ENCODE data around the gene RBM19.

RBM19 gene

DNA sequence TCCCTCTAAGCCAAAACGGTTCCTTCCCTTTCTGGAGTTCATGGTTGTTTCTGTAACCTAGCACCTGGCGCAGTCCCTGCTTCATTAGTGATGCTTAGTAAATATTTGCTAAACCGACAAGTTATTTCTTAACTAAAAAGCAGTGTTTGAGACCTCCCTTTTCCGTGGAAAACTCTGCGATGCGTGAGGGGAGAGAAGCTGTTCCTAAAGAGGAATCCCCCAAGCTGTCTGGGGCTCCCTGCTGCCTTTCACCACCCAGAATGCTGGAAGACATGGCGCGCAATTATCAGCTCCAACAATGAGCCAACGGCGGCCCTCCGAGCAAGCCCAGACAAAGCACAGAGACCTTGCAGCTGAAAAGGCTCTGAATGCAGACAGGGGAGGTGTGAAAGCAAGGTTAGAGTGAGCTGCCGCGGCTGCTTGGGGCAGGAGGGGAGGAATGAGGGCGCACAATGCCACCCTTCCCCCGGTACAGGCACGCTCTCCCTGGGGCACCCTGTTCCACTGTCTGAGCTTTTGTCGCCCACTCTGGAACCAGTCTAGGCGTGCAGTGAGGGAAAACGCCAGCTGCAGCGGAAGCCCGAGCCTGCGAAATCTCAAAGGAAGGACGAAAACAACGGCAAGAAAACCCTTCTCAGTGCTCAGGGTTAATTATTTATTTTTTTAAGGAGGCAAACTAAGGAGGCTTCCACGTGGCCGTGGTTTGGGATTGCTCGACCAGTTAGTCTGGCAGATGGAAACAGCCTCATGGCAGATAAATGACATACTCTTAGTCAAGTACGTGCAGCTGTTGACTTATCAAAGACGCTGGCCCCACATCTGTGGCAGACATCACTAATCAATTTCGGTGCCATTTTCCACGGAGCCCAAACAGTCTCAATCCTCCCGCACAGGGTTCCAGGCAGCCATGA, 66.3 kb downstream of the RBM19 start:
- no peak for DNase-seq

DNA sequence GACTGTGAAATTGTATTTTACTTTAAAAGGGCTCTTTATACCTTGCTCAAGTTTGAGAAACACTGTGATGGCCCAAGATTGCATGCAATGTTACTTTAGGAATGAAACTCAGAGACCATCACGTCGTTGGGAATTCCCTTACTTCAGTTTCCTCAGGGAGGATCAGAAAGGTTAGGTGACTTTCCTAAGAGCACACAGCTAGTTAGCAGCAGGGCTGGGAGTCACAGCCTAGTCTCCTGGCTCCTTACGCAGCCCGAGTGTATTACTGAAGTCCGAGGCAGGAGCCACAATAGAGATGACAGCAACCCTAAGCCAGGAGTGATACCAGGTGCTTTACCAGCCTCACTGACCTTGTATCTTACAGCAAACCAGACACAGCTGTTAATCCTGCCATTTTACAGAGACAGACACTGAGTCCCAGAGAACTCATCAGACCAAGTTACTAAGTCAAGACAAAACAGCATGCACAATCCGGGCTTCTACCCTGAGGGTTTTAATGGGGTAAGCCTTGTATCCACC, 67.0 kb downstream of the RBM19 start:
- DNase-seq = no peak

DNA sequence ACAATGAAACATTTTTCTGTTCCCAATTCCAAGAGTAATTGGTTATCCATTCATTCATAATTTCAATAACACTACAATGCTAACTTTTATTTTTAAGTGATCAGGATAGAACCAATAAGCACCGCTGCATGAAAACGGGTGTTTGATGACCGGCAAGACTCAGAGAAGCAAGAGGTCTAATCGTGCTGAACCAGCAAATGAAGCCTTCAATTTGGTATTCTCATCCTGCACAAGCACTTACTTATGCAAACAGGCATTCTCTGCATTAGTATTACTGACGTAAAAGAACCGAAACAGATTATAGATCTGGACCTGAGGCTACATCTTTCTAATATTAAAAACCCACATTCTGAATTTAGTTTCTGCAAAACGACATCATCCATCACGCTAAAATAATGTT, 67.7 kb downstream of the RBM19 start:
- no peak for DNase-seq

- no peak for DNase-seq
These were observed 68.7 kb downstream of the RBM19 start for GRCh38 chr12:113897406-113897805.

GRCh38 chr12:113896841-113897240, 69.3 kb downstream of the RBM19 start:
- DNase-seq = no peak

- no peak for DNase-seq
These were observed 69.9 kb downstream of the RBM19 start for GRCh38 chr12:113896194-113896593.

DNA sequence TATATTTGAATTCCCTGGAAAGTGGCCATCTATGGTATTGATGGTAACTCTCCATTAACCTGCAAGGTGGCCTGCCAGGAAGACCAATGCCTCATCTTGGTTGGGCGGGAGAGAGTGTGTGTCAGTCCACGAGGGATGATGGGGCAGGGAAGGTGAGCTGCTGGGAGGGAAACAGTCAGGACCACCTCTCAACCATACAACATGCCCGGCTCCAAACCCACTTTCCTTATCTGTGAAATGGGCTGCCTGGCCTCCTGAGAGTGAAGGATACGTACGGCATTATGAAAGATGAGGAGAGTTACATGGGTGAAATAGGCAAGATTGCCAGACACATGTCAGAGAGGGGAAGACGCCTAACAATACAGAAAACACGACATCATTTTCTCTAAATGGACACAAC, 70.9 kb downstream of the RBM19 start:
- DNase-seq = no peak

- DNase-seq = no peak
These were observed 71.4 kb downstream of the RBM19 start for GRCh38 chr12:113894697-113895096.

DNA sequence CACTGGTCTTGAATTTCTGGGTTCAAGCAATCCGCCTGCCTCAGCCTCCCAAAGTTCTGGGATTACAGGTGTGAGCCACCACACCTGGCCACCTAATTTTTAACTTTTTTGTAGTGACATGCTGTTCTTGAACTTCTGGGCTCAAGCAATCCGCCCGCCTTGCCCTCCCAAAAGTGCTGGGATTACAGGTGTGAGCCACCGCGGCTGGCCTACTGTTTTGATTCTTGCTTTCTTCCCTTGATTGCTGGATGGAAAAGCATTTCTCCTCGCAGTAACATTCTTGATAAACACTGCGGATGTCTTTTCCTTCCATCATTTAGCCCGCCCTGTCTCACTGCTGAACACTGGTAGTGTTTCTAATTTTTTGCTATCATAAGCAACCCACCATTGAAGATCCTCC, 72.9 kb downstream of the RBM19 start:
- no peak for DNase-seq

GRCh38 chr12:113892556-113892955, 73.6 kb downstream of the RBM19 start:
- DNase-seq = no peak

- no peak for DNase-seq
These were observed 74.2 kb downstream of the RBM19 start for GRCh38 chr12:113891739-113892520.

GRCh38 chr12:113891167-113891692, 74.9 kb downstream of the RBM19 start:
- DNase-seq = no peak

GRCh38 chr12:113889891-113890581, 76.1 kb downstream of the RBM19 start:
- DNase-seq = no peak

DNA sequence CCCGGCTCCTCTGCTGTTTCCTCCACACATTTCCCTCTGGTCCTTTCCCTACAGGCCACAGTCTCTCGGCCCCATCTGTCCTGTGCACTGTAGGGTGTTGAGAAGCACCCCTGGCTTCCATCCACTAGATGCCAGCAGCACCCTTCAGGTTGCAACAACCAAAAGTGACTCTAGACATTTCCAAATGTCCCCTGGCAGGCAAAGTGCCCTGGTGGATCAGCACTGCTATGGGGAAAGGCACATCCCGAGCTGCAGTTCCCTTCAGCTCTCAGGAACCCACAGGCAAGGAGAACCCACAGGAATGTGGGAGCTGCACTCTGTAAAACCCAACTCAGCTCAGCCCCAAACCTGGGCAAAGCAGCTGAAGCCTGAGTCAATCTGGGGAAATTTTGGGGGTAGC, 77.0 kb downstream of the RBM19 start:
- DNase-seq = no peak

DNA sequence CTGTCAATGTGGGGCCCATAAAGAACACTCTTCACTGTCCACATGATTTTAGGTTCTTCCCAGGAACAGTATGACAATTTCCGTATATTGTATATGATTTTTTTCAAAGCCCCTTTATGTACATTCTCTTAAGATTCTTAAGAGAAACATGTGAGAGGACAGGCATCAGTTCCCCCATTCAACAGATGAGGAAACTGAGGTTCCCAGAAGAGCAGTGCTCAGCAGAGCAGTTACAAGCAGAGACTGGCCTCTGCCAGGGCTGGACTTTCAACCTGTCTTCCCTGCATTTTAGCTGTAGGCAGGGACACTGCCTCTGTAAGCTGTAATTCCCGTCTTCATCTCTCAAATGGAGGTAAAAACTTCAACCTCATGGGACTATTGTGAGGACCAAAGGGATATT, 77.7 kb downstream of the RBM19 start:
- DNase-seq = no peak

DNA sequence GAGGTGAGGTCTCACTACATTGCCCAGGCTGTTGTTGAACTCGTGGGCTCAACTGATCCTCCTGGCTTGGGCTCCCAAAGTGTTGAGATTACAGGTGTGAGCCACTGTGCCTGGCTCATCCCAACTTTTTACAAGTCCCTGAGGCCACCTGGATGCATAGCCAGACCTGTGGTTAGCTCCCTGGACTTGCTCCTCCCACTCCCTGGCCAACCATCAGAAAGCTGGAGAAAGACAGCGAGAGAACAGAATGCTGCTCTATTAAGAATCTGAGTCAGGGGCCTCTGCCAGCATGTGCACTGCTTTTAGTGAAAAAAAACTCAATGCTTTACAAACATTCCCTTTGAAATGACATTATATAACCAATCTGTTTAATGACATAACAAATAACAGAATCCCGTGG, 78.2 kb downstream of the RBM19 start:
- no peak for DNase-seq

DNA sequence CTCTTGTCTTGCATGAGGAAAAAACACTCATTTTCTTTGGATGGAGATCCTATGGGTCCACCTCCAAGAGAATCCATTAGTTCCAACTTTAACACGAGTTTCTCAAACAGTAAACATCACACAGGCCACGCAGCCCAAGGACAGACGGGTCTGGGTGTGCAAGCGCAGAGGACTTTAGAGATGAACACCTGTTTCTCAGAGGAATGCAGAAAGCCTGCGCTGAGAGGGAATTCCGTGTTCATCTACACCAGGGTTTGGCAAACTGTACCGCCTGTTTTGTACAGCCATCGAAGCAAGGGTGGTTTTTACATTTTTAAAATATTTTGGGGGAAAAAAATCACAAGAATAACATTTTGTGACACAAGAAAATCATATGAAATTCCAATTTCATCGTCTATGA, 79.4 kb downstream of the RBM19 start:
- DNase-seq = no peak

DNA sequence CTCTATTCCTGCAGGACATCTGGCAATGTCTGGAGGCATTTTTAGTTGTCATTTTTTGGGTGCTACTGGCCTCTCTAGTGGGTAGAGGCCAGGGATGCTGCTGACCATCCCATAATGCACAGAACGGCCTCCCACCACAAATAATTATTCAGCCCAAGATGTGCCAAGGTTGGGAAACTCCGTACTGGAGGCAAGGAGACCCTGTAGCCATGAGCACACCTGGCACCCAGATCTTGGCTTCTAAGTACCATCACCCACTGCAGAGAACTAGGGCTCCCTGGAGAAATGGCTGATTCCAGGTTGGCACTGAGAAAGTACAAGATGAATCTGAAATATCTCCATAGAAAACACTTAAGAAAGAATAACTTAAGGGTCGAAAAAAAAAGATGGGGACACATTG, 81.7 kb downstream of the RBM19 start:
- DNase-seq = no peak

DNA sequence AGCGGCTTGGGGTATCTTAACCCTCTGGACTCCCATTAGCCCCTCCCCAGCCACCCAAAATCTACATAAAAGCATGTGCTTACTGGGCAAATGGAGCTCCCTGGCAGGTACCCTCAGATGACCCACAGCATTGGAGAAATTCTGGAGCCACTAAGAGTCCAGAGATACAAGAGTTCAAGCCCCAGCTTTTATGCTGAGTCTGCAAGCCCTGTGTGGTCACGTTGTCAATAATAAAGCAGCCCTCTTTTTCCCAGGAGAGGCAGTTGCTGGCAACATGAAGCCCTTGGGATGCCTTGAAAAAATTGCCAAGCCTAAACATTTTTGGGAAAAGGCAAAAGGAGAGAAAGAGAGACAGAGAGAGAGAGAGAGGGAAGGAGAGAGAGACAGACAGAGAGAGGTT, 83.4 kb downstream of the RBM19 start:
- DNase-seq = no peak

- DNase-seq = no peak
These were observed 84.8 kb downstream of the RBM19 start for GRCh38 chr12:113880988-113881962.

DNA sequence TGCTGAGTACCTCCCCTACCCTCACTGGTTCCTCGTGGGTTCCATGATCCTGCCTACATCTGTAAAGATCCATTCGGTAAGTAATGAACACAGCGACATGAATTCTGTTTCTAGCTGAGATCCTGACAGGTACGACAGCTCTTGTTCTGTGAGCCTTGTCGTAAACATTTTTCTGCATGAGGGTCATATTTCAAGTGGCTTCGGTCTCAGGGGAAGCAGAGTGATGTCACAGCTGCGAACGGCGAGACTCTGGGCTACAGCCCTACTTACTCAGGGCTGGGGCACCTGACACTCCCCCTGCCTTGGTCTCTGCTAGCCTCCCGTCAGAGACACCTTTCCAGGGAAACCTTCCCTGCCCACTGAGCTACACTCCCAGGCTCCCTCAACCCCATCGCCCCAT, 85.8 kb downstream of the RBM19 start:
- no peak for DNase-seq

- DNase-seq = no peak
These were observed 86.5 kb downstream of the RBM19 start for GRCh38 chr12:113879658-113880057.
